ENCODE data around the gene MKS1. TPM values are rescaled to one million over a fixed set of nuclear protein-coding genes. Genes with fewer than 3 reads are reported as not detected.

MKS1 gene
- total and polyA plus RNA-seq, 10 of the 15 experiments (the other 5 are each of a cell fraction or from before 2014, with no cell fraction given) = 5.7 to 21.4 (median 13.9) TPM

DNA sequence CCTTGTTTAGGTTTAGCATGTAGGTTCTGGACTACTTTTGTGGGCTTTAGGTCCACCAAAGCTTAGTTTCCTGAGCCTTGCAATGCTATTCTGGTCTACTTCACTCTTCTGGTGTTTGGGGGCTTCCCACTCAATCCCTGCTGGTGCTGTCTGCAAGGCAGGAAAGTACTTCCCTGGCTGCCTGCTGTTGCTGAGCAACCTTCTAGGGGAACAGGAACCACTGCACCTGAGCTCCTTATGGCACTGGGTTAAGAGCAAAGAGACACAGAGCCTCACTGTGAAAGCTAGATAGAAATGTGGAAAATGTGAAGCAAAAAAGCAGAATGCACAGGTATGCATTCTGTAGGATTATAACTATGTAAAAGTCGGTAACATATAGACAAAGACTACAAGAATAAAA, 44.7 kb upstream of the MKS1 start:
- 9% methylated on average over 1 of the region's 1 CpG for WGBS (ENCODE audit: insufficient coverage, insufficient replicate concordance, low lambda C conversion rate, missing lambda C conversion rate)
- CTCF ChIA-PET = interaction anchor here (1.7 kb wide), 1 partner anchor 64 kb away, joined by 3 read pairs; no protein-coding TSS in a partner anchor
- in situ Hi-C loops (cut with MboI) = no loop called here
- no peak overlapping the region for H2AFZ ChIP-seq (ENCODE audit: control insufficient read depth, low read depth, low read length)
- POLR2A ChIA-PET = no interaction called here
- no peak for DNase-seq (ENCODE audit: low read depth, low spot score)
- H3K79me2 ChIP-seq (ENCODE audit: control insufficient read depth, insufficient read depth, low read length) = no peaks in the 10 kb centered on the region
- FAIRE-seq = no peak
- no peaks in the 10 kb centered on the region for H3K9me3 ChIP-seq (replicated peaks; ENCODE audit: control insufficient read depth, insufficient read depth, low read length)
- H3K36me3 ChIP-seq (ENCODE audit: control insufficient read depth in 2 of 2, insufficient read depth in 2 of 2, low read length in 1 of 2) = no peaks in the 10 kb centered on the region
- peaks cover 2 to 7% of the 10 kb centered on the region in 2 experiments; a peak in 2 of 4 replicates for H3K27me3 ChIP-seq (replicated peaks in 1 of 2; ENCODE audit: control insufficient read depth in 2 of 2, insufficient read depth in 2 of 2, low read length in 1 of 2)
- BruUV-seq (replicated peaks) = no TSS peak
- intact Hi-C loops (cut with micrococcal nuclease; ENCODE audit: unreplicated experiment) = no loop called here
- H3K4me3 ChIP-seq = no peak overlapping the region
- H3K4me1 ChIP-seq (ENCODE audit: control insufficient read depth, insufficient read depth, low read length) = no peaks in the 10 kb centered on the region
- no peak for ATAC-seq
- TF ChIP-seq GATAD2B (conservative IDR thresholded peaks at IDR 0.05; ENCODE audit: low read depth) = no peak
- TF ChIP-seq TCF3 (IDR thresholded peaks at IDR 0.05; ENCODE audit: borderline replicate concordance, insufficient read depth, low read depth, low read length) = no peak
- no peak for TF ChIP-seq ZNF384 (IDR thresholded peaks at IDR 0.05; ENCODE audit: borderline replicate concordance, low read depth, low read length)
- TF ChIP-seq, protein P1, sequence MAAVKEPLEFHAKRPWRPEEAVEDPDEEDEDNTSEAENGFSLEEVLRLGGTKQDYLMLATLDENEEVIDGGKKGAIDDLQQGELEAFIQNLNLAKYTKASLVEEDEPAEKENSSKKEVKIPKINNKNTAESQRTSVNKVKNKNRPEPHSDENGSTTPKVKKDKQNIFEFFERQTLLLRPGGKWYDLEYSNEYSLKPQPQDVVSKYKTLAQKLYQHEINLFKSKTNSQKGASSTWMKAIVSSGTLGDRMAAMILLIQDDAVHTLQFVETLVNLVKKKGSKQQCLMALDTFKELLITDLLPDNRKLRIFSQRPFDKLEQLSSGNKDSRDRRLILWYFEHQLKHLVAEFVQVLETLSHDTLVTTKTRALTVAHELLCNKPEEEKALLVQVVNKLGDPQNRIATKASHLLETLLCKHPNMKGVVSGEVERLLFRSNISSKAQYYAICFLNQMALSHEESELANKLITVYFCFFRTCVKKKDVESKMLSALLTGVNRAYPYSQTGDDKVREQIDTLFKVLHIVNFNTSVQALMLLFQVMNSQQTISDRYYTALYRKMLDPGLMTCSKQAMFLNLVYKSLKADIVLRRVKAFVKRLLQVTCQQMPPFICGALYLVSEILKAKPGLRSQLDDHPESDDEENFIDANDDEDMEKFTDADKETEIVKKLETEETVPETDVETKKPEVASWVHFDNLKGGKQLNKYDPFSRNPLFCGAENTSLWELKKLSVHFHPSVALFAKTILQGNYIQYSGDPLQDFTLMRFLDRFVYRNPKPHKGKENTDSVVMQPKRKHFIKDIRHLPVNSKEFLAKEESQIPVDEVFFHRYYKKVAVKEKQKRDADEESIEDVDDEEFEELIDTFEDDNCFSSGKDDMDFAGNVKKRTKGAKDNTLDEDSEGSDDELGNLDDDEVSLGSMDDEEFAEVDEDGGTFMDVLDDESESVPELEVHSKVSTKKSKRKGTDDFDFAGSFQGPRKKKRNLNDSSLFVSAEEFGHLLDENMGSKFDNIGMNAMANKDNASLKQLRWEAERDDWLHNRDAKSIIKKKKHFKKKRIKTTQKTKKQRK (IDR thresholded peaks at IDR 0.05; ENCODE audit: low read depth, low read length) = no peak
- TF ChIP-seq RFX5 (IDR thresholded peaks at IDR 0.05; ENCODE audit: low read depth, low read length) = no peak
- TF ChIP-seq, protein P2, sequence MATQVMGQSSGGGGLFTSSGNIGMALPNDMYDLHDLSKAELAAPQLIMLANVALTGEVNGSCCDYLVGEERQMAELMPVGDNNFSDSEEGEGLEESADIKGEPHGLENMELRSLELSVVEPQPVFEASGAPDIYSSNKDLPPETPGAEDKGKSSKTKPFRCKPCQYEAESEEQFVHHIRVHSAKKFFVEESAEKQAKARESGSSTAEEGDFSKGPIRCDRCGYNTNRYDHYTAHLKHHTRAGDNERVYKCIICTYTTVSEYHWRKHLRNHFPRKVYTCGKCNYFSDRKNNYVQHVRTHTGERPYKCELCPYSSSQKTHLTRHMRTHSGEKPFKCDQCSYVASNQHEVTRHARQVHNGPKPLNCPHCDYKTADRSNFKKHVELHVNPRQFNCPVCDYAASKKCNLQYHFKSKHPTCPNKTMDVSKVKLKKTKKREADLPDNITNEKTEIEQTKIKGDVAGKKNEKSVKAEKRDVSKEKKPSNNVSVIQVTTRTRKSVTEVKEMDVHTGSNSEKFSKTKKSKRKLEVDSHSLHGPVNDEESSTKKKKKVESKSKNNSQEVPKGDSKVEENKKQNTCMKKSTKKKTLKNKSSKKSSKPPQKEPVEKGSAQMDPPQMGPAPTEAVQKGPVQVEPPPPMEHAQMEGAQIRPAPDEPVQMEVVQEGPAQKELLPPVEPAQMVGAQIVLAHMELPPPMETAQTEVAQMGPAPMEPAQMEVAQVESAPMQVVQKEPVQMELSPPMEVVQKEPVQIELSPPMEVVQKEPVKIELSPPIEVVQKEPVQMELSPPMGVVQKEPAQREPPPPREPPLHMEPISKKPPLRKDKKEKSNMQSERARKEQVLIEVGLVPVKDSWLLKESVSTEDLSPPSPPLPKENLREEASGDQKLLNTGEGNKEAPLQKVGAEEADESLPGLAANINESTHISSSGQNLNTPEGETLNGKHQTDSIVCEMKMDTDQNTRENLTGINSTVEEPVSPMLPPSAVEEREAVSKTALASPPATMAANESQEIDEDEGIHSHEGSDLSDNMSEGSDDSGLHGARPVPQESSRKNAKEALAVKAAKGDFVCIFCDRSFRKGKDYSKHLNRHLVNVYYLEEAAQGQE (IDR thresholded peaks at IDR 0.05; ENCODE audit: low read depth, low read length) = no peak
- no peak for TF ChIP-seq YY1 (IDR thresholded peaks at IDR 0.05; ENCODE audit: low read depth, low read length)
- TF ChIP-seq DPF2 (IDR thresholded peaks at IDR 0.05) = no peak
- TF ChIP-seq NBN (IDR thresholded peaks at IDR 0.05) = no peak
- TF ChIP-seq SIX5 (IDR thresholded peaks at IDR 0.05; ENCODE audit: low read depth, low read length, severe bottlenecking) = no peak
- no peak for TF ChIP-seq KDM1A (IDR thresholded peaks at IDR 0.05; ENCODE audit: borderline replicate concordance)
- TF ChIP-seq, protein P3, sequence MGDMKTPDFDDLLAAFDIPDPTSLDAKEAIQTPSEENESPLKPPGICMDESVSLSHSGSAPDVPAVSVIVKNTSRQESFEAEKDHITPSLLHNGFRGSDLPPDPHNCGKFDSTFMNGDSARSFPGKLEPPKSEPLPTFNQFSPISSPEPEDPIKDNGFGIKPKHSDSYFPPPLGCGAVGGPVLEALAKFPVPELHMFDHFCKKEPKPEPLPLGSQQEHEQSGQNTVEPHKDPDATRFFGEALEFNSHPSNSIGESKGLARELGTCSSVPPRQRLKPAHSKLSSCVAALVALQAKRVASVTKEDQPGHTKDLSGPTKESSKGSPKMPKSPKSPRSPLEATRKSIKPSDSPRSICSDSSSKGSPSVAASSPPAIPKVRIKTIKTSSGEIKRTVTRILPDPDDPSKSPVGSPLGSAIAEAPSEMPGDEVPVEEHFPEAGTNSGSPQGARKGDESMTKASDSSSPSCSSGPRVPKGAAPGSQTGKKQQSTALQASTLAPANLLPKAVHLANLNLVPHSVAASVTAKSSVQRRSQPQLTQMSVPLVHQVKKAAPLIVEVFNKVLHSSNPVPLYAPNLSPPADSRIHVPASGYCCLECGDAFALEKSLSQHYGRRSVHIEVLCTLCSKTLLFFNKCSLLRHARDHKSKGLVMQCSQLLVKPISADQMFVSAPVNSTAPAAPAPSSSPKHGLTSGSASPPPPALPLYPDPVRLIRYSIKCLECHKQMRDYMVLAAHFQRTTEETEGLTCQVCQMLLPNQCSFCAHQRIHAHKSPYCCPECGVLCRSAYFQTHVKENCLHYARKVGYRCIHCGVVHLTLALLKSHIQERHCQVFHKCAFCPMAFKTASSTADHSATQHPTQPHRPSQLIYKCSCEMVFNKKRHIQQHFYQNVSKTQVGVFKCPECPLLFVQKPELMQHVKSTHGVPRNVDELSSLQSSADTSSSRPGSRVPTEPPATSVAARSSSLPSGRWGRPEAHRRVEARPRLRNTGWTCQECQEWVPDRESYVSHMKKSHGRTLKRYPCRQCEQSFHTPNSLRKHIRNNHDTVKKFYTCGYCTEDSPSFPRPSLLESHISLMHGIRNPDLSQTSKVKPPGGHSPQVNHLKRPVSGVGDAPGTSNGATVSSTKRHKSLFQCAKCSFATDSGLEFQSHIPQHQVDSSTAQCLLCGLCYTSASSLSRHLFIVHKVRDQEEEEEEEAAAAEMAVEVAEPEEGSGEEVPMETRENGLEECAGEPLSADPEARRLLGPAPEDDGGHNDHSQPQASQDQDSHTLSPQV (IDR thresholded peaks at IDR 0.05) = no peak
- TF ChIP-seq BHLHE40 (IDR thresholded peaks at IDR 0.05; ENCODE audit: borderline replicate concordance in 1 of 2, low read depth in 2 of 2, low read length in 1 of 2) = no peak
- no peak for TF ChIP-seq RCOR1 (conservative IDR thresholded peaks at IDR 0.05; ENCODE audit: low read depth, low read length)
- RAD21 ChIA-PET (ENCODE audit: unreplicated experiment) = no interaction called here
- no peak overlapping the region for H3K9ac ChIP-seq (ENCODE audit: control insufficient read depth, insufficient read depth, low read length)
- no peaks in the 10 kb centered on the region for H4K20me1 ChIP-seq (ENCODE audit: control insufficient read depth, insufficient read depth)
- SMC1A ChIA-PET (ENCODE audit: uncharacterized antibody, unreplicated experiment) = no interaction called here
- no peak overlapping the region for H3K4me2 ChIP-seq (ENCODE audit: control insufficient read depth, insufficient read depth)
- H3K27ac ChIP-seq (ENCODE audit: control insufficient read depth, insufficient read depth) = no peak overlapping the region

Data from GM12878 (cell line).